A172 (cell line): ENCODE results near the gene GAD2. TPM values are rescaled to one million over a fixed set of nuclear protein-coding genes. Genes with fewer than 3 reads are reported as not detected.

Experiments
- DNase-seq: peaks from one replicate; pipeline ENCODE4 v3.0.0-alpha.2; 2015; ENCODE audit warnings: low spot score
- total RNA-seq: library from RNA; depleted of rRNA; stranded (reverse); fragments of >200 nt; shearing (Covaris generic); gene quantifications from 2 replicates; pipeline ENCODE4 v1.2.3, GENCODE V29; 2014

GAD2 gene
- total RNA-seq, 1 experiment from 2014 or later = not detected

DNA sequence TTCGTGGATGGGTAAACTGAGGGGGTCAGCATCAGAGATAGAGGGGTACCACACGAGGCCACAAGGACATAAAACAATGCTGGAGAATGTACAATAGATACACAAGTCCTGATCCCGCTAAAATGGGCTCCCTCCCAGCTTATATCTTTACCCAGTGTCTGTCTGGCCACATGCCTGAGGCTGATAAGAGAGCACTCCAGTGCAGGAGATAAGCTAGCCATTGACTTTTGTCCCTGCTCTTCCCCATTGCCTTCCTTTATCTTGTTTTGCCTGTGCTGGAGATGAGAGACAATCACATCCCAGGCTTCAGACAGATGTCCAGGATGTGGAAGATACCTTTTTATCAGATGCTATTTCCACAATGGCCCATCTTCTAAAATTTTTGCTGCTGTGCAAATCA is 6.0 kb downstream of the GAD2 start:
- no peak for DNase-seq

DNA sequence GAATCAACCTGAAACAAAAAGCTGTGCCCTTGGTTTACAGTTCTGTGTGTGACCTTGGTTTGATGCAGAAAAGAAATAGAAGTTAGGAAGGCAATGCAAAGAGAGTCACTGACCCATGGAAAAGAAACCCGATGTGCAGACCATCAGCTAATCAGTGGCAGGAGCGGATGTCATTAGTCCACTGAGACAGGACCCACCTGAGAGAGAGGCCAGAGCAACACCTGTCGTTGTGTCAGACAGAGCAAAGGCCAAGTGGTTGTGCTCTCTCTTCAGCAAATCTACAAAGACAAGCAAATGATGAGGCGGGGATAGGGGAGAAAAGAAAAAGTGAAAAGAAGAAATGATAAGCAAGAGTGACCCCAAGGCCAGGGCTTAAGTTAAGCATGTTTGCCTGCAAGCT is 8.7 kb downstream of the GAD2 start:
- DNase-seq = no peak

DNA sequence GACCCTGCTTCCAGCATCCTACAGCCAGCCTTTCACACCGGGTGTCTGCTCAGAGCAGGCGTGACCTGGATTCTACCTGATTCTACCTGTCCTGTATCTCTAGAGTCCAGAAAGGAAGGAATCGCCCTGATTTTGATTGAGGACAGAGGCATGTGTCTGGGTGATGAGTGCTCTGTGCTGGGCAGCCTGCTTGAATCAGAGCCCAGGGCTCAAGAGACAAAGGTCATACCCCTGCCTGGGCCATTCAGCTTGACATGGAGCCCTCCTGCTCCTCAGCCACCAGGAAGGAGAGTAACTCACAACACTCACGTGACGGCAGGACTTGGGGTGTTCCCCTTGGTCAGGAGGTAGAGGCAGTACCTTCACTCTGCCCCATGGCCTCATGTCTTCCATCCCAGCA is 11.2 kb downstream of the GAD2 start:
- no peak for DNase-seq

DNA sequence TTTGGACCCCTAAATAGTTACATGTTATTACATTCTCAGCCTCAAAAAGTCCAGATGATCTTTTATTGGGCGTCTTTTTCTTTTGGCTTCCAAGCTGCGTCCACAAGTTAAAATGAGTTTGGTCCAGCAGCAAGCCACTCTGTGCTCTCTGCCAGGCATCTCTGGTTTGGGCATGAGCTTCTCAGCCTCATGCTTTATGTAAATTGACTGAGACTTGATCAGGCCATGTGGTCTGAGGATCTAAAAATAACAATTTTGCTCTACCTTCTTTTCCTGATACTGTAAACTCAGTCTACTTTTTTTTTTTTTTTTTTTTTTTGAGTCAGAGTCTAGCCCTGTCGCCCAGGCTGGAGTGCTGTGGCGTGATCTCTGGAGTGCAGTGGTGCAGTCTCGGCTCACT is 15.6 kb downstream of the GAD2 start:
- no peak for DNase-seq

DNA sequence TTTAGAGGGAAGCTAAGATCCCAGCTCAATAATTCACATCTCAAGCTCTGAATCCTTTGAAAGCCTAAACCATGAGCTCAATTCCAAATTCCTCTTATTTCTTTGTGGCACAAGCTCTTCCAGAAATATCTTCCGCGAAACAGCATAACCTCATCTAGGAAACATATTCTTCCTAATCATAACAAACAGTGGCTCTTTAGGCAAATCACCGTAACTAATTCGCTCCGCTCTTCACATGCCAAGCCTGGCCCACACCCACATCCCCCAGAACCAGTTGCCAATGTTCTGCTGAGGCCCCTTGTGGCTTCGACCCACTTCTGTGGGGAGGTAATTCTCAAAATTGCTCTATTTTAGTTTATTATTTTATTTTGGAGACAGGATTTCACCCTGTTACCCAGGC is 19.2 kb downstream of the GAD2 start:
- no peak for DNase-seq

DNA sequence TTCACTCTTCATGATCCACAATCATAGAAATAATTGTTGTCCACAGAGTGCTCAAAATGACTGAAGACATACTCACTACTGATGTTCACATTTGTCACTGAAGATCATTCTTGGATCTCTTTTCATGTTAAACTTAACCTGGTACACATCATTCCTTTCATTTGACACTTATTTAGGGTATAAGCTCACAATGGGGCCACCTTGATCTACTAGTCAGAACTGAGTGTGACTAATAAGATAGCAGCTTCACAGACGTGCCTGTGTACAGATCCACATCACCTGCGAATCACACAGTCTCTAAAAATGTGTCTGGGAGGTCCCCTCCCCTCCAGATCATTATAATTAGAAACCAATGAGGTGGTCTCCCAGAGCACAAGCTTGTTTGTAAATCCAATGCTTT is 21.8 kb downstream of the GAD2 start:
- DNase-seq = no peak

DNA sequence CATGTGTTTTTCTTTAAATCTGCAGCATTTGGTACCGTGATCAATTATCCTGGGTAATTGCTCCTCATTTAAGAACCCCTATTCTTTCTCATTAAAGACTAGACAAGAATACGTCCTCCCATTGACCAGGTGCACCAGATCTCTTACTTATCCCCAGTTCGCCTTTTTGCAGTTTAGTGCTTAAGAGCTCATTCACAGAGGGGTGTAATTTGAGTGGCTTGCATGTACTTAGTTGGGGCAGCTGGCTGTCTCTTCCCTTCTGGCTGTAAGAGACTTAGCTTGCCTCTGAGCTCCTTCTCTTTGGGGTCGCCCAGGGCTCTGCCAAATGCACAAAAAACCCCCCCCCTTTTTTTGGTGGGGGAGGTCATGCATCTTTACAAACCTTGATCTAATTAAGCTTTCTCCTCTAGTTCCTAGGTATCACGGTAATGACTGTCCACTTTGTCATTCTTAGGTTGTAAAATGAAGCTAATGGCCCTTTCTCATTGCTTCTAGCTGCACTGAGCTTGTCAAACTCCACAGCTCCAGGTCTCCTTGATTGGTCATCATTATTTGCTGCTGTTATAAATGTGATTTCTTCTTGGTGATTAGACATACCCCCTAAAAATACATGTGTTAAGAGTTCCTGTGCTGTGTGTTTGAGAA is 26.3 kb downstream of the GAD2 start:
- no peak for DNase-seq

DNA sequence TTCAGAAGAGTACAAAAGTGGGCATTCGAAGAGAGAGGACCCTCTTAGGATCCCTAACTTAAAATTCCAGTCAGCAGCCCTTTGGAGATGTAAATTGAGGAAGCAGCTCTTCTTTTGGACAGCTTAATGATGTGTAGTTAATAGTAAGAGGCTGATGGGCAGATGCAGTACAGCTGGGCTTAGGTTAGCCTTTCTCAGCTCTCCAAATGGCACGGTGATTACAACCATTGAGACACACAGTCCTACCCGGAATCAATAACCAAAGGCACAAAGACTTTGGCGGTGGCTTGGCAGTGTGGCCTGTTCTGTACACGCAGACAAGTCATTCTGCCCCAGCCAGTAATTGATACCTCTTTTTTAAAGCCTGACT is 26.8 kb downstream of the GAD2 start:
- no peak for DNase-seq

DNA sequence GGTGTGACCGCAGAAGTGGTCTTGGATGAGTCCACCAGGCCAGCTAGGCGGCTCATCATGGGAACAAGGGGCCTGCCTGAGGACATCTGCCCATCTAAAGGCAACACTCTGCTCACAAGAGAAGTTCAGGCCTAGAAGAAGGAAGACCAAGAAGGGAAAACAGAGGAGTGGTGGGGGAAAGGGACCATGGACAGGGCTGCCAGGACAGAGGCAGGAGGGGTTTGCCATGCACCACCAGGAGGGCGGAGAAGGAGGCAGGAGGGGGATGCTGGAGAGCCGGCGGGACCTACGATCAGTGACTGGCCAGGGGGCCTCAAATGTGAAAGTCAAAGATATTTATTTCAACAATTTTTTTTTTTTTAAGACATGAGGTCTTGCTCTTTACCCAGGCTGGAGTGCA is 33.1 kb downstream of the GAD2 start:
- DNase-seq = no peak

DNA sequence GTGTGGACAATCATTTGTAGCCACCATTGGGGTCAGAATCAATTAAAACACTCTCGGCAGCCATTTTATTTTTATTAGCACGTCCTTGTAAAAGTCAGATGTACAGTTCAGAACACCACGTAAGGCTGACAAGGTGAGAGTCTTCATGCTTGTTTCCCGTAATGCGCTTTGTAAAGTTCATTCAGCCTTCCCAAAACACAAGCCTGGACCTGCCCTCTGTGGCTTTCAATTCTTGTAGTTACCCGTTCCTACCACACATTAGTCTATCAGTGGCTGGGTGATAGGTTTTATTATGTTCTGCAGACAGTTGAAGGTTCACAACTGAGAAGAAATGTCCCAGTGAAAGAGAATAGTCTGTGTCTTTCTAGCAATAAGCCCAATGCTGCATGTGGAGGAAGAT is 35.4 kb downstream of the GAD2 start:
- DNase-seq = no peak

DNA sequence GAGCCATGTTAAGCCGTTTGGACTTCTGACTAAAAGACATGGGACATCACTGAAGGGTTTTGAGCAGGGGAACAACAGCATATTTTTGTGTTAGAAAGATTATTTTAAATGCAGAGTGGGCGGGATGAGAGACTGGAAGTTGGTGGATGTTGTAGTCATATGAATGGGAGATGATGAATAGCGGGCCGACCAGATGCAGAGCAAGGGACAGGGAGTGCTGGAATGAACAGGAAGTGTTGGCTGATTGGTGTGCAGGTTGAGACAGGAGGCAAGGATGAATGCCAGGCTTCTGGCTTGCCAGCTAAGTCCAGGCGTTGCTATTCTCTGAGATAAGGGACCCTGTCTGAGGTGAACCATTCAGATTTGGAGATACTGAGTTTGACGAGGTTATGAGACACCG is 38.0 kb downstream of the GAD2 start:
- DNase-seq = no peak

DNA sequence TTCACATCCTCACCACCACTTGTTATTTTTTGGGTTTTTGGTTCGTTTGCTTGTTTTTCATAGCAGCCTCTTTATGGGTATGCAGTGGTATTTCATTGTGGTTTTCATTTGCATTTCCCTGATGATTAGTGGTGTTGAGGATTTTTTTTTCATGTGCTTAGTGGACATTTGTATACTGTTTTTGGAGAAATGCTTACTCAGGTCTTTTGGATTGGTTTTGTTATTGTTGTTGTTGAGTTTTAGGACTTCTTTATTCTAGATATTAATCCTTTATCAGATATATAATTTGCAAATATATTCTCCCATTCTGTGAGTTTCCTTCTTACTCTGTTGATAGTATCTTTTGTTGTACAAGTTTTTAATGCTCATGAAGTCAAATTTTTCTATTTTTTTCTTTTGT is 42.8 kb downstream of the GAD2 start:
- DNase-seq = no peak

DNA sequence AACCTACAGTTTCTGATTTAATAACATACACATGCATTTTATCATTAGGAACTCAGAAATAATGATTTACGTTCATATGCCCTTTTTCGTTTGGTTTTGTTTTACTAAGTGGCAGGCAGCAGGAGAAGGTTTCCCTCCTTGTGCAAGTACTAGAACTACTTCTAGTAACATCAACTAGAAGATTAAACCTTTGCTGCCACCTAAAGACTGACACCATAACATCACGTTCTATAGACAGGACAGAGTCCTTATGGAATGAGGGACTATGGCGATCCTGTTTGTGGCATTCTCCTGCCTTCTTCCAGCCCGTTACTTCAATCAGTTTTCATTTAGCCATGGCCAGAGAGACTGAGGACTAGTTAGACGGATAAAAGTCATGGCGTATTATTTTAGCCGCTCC is 53.2 kb downstream of the GAD2 start:
- peak; percentile 57 for DNase-seq

DNA sequence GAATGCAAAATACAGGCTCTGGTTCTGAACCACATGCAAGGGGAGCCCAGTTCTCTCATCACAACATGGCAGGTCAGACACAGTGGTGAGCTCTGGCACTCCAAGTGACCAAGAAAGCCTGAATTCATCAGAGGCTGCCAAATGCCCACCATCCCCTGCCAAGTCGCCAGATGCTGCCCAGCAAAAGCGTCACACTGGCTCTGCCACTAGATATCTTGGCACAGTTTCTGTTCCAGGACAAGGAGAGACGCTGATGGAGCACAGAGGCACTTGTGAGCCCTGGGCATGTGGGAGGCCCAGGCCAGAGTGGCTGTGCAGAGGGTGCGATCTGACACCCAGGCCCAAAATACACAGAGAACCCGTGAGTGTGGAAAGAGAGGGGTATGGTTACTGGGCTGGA is 57.8 kb downstream of the GAD2 start:
- no peak for DNase-seq

DNA sequence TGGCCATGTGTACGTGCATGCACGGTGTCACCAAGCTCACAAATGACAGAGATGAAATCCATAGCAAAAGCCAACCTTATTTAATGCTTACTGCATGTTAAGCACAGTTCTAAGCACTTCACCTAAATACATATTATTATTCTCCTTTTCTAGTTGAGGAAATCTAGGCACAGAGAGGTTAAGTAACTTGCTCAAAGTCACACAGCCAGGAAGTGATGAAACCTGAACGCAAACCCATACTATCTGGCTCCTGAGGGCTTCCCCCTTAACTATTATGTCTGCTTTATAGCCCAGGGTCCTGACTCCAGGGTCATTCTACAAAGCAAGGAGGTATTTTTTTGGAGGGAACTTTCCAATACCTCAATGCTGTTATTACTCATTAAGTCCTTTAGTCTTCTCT is 61.7 kb downstream of the GAD2 start:
- no peak for DNase-seq

DNA sequence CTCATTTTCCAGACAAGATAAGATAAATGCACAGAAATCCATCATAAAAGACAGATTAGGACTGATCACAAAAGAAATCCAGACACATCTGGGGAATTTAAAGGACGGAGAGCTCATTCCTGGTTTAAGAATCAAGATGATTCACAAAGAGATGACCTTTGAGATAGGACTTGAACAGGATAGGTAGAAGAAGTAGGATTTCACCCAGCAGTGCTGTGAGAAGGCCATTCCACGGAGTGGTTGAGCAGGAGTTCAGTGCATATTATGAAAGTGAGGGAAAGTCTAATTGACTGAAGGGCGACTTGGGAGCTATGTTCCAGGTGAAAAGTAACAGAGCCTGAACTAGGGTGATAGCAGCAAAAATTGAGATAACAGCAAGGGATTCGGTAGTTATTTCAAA is 73.7 kb downstream of the GAD2 start:
- DNase-seq = no peak

DNA sequence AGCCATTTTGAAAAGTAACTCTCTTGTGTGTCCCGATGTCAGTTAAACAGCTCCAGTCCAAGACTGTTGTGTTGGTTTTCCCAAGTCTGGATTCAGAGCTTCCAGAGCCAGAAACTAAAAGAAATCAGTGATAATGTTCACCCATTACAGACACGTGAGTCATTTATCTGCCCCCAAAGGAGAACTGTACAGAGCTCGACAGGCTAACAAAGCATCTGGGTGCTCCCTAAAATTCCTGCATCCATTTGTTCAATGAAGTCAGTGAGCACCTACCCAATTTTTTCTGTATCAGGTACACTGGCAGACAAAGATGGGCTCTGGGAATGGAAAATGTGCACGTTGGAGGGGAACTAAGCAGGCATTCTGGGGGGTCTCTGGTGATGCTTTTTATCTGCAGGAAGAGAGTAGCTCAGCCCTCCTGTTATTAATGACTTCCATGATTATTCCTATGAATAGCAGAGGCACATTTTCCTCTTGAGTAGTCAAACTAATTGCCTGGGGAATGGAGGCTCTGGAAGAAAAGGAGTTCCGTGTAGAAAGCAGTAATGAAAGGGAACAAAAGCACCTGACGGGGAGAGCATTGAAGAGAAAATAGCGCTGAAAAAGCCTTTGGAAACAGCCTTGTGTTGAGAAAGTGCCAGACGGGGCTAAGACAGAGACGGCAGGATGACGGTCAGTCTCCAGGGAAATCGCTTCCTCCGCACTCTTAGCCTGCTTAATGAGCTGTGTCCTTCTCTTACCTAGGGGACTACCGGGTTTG is 75.3 kb downstream of the GAD2 start:
- no peak for DNase-seq

DNA sequence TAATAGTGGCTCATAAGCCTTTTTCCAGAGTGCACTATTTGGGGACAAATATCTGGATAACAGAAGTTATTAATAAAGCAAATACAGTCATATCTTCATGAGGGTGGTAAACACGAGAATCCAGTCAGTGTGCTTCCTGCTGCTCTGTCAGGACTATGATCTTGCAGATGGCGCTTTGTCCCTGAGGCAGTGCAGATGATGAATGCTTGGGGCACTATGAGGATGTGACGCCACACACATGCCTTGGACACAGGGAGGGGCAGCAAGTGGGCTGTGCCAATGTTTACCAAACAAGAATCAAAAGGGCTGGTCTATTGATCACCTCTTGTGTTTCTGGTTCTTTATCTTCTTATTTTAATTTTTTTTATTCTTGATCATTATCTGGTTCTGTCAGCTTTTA is 79.8 kb downstream of the GAD2 start:
- no peak for DNase-seq

DNA sequence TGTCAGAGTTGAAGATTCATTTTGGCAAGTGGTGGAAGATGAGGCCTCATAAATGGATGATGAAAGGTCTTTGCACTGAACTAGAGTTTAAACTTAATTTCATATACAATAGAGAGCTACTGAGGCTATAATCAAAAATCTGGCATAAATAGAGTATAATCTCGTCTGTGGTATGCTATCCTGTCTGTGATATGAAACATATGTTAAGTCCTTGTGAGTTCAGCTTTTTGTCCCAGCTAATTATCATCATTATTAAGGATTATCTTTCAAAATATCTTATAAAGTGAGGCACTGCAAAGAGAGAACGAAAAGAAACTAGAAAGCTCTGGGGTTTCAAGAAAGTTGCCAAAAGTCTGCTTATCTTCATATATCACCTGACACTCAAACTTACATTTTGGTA is 83.4 kb downstream of the GAD2 start:
- DNase-seq = no peak

DNA sequence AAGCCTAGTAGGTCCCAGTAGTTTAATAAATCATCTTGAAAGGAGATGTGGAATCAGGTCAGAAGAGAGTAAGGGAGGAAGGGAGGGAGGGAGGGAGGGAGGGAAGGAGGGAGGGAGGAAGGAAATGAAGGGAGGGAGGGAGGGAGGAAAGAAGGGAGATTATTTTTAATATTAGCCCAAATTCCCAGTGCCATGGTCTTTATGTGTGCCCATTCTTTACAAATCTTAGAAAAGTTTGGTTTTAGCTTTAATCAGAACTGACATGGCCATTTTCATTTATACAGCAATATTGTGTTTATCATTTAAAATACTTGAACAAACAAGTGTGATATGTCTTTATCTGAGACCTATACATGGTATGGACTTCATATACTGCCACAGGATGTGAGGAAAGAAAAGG is 86.8 kb downstream of the GAD2 start:
- DNase-seq = no peak

DNA sequence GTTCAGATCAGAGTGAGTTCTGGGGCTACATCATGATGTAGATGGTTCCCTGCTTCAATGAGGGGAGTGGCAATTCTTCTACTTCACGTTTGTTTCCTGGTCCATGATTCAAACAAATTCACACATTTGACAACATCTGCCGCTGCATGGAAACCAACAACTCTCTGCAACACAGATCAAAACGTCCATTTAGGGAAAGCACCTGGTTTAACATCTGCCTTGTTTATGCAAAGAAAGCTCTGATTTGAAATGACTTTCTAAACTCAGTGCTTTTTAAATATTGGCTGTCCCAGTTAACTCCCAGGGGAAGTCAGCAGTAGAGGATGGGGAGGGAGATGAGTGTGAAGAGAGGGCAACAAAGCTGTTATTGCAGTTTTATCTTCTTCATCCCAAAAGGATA is 93.8 kb downstream of the GAD2 start:
- DNase-seq = no peak

DNA sequence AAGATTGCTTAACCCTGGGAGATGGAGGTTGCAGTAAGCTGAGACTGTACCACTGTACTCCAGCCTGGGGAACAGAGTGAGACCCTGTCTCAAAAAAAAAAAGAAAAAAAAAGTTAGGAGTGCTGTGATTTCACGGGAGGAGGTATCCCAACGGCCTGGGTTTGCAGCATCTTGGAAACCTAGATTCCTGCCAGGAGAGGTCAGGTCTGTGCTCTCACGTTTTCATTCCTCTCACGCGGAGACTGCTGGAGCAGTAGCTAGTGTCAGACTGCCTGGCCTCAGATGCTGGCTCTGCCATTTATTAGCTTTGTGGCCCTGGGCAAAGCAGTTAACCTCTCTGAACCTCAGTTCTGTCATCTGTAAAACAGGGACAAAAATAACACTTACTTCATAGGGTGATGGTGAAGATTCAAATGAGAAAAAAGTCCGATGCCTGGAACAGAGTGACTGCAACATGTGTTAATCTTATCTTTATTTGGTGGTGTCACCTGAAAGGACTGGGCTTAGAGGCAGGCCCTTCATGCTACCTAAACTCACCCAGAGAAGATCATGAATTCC is 94.9 kb downstream of the GAD2 start:
- DNase-seq = no peak

DNA sequence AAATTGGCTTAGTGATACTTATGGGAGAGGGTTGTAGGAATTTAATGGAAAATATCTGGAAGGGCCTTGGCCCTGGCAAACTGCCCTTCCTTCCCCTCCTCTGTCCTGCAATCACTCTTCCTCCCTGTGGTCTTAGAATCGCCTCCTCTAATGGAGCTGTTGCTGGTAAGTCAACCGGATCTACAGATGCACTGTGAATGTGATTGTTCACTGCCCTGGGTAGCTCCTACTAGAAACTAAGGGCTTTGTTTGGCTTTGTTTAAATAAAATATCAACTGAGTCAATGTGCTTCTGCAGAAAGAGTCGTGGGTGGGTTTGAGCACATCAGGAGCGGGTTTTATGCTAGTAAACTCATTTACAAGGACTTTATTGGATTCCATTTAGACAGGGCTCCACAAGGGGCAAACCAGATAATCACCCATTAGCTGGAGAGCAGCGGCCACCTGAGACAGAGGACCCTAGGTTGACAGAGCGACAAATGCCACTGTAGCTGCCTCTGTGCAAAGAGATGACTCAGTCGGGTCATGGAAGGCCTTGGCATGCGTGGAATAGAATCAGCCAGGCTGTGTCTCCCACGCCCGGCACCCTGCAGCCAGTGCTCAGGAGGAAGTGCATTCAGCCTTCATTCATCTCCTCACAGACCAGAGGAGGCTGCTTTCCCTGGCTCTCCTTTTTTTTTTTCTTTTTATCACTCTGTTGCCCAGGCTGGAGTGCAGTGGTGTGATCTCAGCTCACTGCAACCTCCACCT is 97.9 kb downstream of the GAD2 start:
- no peak for DNase-seq
